T-helper 17 cell (primary cell): ENCODE data around the gene LHX2. TPM values are rescaled to one million over a fixed set of nuclear protein-coding genes. Genes with fewer than 3 reads are reported as not detected.

Source experiments
- ATAC-seq: fragments of 150-1000 bp; cut with Tn5 transposase; 2 replicates; pipeline ENCODE4 v1.10.0; 2021; ENCODE audit warnings: mild to moderate bottlenecking, moderate library complexity
- DNase-seq, 3 donors: peaks; one replicate each; pipeline versions ENCODE4 v3.0.0 to v3.0.0-alpha.2; 2020 to 2021
- H3K9me3 ChIP-seq: one replicate; pipeline ENCODE4 v1.7.0; 2013; ENCODE audit warnings: low read length, mild to moderate bottlenecking; ENCODE audit not compliant: control insufficient read depth, poor library complexity, severe bottlenecking
- H3K27ac Mint-ChIP-seq: one replicate; pipeline ENCODE4 v1.8.0; 2022; ENCODE audit warnings: mild to moderate bottlenecking, moderate library complexity, mixed read lengths
- H3K27me3 Mint-ChIP-seq: one replicate; pipeline ENCODE4 v1.8.0; 2022; ENCODE audit warnings: mixed read lengths
- H3K36me3 Mint-ChIP-seq: one replicate; pipeline ENCODE4 v1.8.0; 2022; ENCODE audit warnings: low read depth, mixed read lengths
- H3K4me1 Mint-ChIP-seq: one replicate; pipeline ENCODE4 v1.8.0; 2022; ENCODE audit warnings: mild to moderate bottlenecking, mixed read lengths
- H3K4me3 Mint-ChIP-seq: one replicate; pipeline ENCODE4 v1.8.0; 2022; ENCODE audit warnings: mild to moderate bottlenecking, moderate library complexity, mixed read lengths
- total RNA-seq, 4 donors: library from RNA in 2 of 4; stranded (reverse) in 2 of 4; gene quantifications; one replicate each; pipeline ENCODE4 v1.2.3 and lab custom pipeline; 2022 to 2026

Gene LHX2
- total RNA-seq, 2 donors from 2014 or later = not detected

GRCh38 chr9:124037790-124038189, 26.2 kb downstream of the LHX2 start:
- Mint-ChIP-seq H3K4me3 (no peak overlapping the region), H3K4me1 (peaks cover 9% of the 10 kb centered on the region), H3K27ac (no peak overlapping the region), H3K27me3 (peaks cover 91% of the 10 kb centered on the region), H3K36me3 (peaks cover 12% of the 10 kb centered on the region)
- DNase-seq (no peak), ATAC-seq (no peak)
- no peaks in the 10 kb centered on the region for H3K9me3 ChIP-seq

GRCh38 chr9:124038239-124038638, 26.7 kb downstream of the LHX2 start:
- ATAC-seq (no peak), DNase-seq (no peak)
- H3K4me1 Mint-ChIP-seq = peaks cover 9% of the 10 kb centered on the region
- H3K9me3 ChIP-seq = no peaks in the 10 kb centered on the region
- no peak overlapping the region for H3K27ac Mint-ChIP-seq
- no peak overlapping the region for H3K4me3 Mint-ChIP-seq
- H3K27me3 Mint-ChIP-seq = peaks cover 91% of the 10 kb centered on the region
- peaks cover 12% of the 10 kb centered on the region for H3K36me3 Mint-ChIP-seq

- ATAC-seq = no peak
- H3K27me3 Mint-ChIP-seq = peaks cover 91% of the 10 kb centered on the region
- H3K36me3 Mint-ChIP-seq = peaks cover 12% of the 10 kb centered on the region
- H3K4me1 Mint-ChIP-seq = peaks cover 9% of the 10 kb centered on the region
- no peak for DNase-seq
- H3K27ac Mint-ChIP-seq = no peak overlapping the region
- H3K9me3 ChIP-seq = no peaks in the 10 kb centered on the region
- H3K4me3 Mint-ChIP-seq = no peak overlapping the region
These were observed 27.4 kb downstream of the LHX2 start for GRCh38 chr9:124038790-124039633.

DNA sequence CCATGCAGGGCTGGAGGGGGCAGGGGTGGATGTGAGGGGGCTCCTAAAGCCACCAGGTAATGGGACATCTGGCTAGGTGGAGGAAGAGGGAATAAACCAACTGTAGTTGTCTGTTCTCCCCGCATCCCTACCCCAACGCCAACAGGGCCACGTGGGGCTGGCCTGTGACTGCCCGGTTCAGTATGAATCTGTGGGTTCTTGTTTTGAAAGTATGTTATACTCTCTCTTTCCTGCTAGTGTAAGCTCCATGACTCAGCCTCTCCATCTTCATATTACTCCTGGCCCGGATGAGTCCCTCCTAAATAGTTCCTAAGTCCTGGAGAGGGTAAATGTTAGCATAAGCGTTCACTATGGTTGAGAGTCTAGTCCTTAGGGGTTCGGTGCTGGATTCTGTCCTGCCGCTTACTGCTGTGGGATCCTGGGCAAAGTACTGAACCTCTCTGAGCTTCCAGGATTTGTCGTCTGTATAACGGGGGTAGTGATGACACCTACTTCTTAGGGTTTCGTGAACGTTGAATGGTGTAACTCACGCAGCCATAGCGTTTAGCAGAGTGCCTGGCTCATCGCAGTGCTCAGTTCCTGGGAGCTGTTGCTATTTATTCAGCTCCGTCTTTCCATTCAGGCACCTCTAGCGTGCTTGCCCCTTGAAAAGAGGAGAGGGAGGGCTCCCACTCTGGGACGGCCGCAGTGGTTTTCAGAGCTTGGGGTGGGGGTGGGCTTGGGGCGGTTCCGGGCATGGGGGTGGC, 28.8 kb downstream of the LHX2 start:
- H3K9me3 ChIP-seq = no peaks in the 10 kb centered on the region
- peaks cover 94% of the 10 kb centered on the region for H3K27me3 Mint-ChIP-seq
- ATAC-seq (no peak), DNase-seq (no peak)
- H3K4me3 Mint-ChIP-seq = peak overlapping the region; percentile 33
- no peak overlapping the region for H3K27ac Mint-ChIP-seq
- peaks cover 12% of the 10 kb centered on the region for H3K36me3 Mint-ChIP-seq
- H3K4me1 Mint-ChIP-seq = peaks cover 9% of the 10 kb centered on the region

GRCh38 chr9:124040935-124041816, 29.6 kb downstream of the LHX2 start:
- peaks cover 89% of the 10 kb centered on the region for H3K27me3 Mint-ChIP-seq
- ATAC-seq (peak; percentile 52), DNase-seq (peak in 2 of 3 donors; percentile 27 to 30)
- peak overlapping the region; percentile 60 for H3K4me3 Mint-ChIP-seq
- H3K36me3 Mint-ChIP-seq = peaks cover 7% of the 10 kb centered on the region
- H3K27ac Mint-ChIP-seq = no peak overlapping the region
- peaks cover 9% of the 10 kb centered on the region for H3K4me1 Mint-ChIP-seq
- no peaks in the 10 kb centered on the region for H3K9me3 ChIP-seq

DNA sequence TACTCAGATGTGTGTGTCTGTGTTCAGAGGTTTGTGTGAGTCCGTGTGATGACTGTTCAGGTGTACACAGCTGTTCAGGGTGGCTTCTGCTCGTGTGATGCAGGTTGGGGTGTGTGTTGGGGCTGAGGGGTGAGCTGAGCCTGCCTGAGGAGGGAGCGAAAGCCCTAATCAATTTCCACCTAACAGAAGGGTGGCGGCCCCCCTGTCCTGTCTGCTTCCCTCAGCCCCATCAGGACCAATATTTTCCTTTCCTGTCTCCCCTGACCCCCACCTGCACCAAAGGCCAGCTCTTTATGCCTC, 30.2 kb downstream of the LHX2 start:
- Mint-ChIP-seq H3K36me3 (peaks cover 5% of the 10 kb centered on the region), H3K4me1 (peaks cover 10% of the 10 kb centered on the region), H3K27ac (no peak overlapping the region), H3K27me3 (peaks cover 89% of the 10 kb centered on the region), H3K4me3 (peak overlapping the region; percentile 60)
- DNase-seq (no peak), ATAC-seq (no peak)
- H3K9me3 ChIP-seq = no peaks in the 10 kb centered on the region

DNA sequence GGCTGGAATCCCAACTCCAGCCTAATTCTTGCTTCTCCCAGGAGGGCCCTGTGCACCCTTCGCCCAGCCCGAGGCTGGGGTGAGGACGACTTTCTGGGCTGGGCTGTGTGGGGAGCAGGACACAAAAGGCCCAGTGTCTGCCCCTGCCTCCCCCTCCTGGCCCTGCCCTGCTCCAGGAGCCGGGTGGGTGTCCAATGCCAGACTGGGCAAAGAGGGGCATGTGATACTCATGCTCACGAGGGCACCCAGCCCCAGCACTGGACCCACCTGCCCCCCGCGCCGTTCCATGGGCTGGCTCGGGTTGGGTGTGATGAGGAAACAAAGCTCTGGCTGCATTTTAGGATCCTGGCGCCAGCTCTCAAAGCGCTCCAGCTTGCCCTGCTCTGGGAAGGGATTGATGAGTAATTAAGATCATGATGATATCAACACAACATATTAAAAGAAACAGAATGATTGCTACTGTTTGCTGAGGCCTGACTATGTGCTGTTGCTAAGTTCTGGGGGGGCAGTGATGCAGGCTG, 30.7 kb downstream of the LHX2 start:
- H3K27ac Mint-ChIP-seq = no peak overlapping the region
- DNase-seq = no peak
- no peak for ATAC-seq
- H3K27me3 Mint-ChIP-seq = peaks cover 89% of the 10 kb centered on the region
- no peak overlapping the region for H3K4me3 Mint-ChIP-seq
- peaks cover 10% of the 10 kb centered on the region for H3K4me1 Mint-ChIP-seq
- peaks cover 5% of the 10 kb centered on the region for H3K36me3 Mint-ChIP-seq
- no peaks in the 10 kb centered on the region for H3K9me3 ChIP-seq

- Mint-ChIP-seq H3K27ac (peak overlapping the region; percentile 87), H3K4me1 (peaks cover 10% of the 10 kb centered on the region), H3K4me3 (no peak overlapping the region), H3K36me3 (peaks cover 5% of the 10 kb centered on the region), H3K27me3 (peaks cover 83% of the 10 kb centered on the region)
- no peak for ATAC-seq
- no peak for DNase-seq
- no peaks in the 10 kb centered on the region for H3K9me3 ChIP-seq
These were observed 32.9 kb downstream of the LHX2 start for GRCh38 chr9:124044448-124044847.

- H3K9me3 ChIP-seq = no peaks in the 10 kb centered on the region
- DNase-seq (no peak), ATAC-seq (no peak)
- no peak overlapping the region for H3K27ac Mint-ChIP-seq
- H3K4me3 Mint-ChIP-seq = no peak overlapping the region
- peaks cover 5% of the 10 kb centered on the region for H3K36me3 Mint-ChIP-seq
- peaks cover 80% of the 10 kb centered on the region for H3K27me3 Mint-ChIP-seq
- H3K4me1 Mint-ChIP-seq = peaks cover 10% of the 10 kb centered on the region
These were observed 33.7 kb downstream of the LHX2 start for GRCh38 chr9:124045076-124045829.

GRCh38 chr9:124045830-124046177, 34.2 kb downstream of the LHX2 start:
- no peak overlapping the region for H3K27ac Mint-ChIP-seq
- H3K27me3 Mint-ChIP-seq = peaks cover 82% of the 10 kb centered on the region
- DNase-seq (no peak), ATAC-seq (no peak)
- H3K36me3 Mint-ChIP-seq = peaks cover 5% of the 10 kb centered on the region
- peaks cover 7% of the 10 kb centered on the region for H3K4me1 Mint-ChIP-seq
- H3K4me3 Mint-ChIP-seq = no peak overlapping the region
- no peaks in the 10 kb centered on the region for H3K9me3 ChIP-seq

GRCh38 chr9:124046189-124046588, 34.6 kb downstream of the LHX2 start:
- peaks cover 7% of the 10 kb centered on the region for H3K4me1 Mint-ChIP-seq
- no peak overlapping the region for H3K4me3 Mint-ChIP-seq
- no peak overlapping the region for H3K27ac Mint-ChIP-seq
- peaks cover 5% of the 10 kb centered on the region for H3K36me3 Mint-ChIP-seq
- H3K27me3 Mint-ChIP-seq = peaks cover 86% of the 10 kb centered on the region
- ATAC-seq (no peak), DNase-seq (no peak)
- H3K9me3 ChIP-seq = no peaks in the 10 kb centered on the region

GRCh38 chr9:124047251-124047672, 35.7 kb downstream of the LHX2 start:
- Mint-ChIP-seq H3K27ac (no peak overlapping the region), H3K4me3 (no peak overlapping the region), H3K36me3 (peaks cover 3% of the 10 kb centered on the region), H3K4me1 (peaks cover 2% of the 10 kb centered on the region), H3K27me3 (peaks cover 84% of the 10 kb centered on the region)
- no peak for ATAC-seq
- no peak for DNase-seq
- H3K9me3 ChIP-seq = no peaks in the 10 kb centered on the region
